Kidney epithelial cell (primary cell): Measurements from ENCODE around the gene DNMT3B. TPM values are rescaled to one million over a fixed set of nuclear protein-coding genes. Genes with fewer than 3 reads are reported as not detected.

Experiments
- DNase-seq: peaks from one replicate; pipeline ENCODE4 v3.0.0-alpha.2; 2010; ENCODE audit warnings: low read depth
- H3K27me3 ChIP-seq: 2 replicates; pipeline ENCODE4 v1.6.0; 2011; ENCODE audit warnings: low read length; ENCODE audit not compliant: control insufficient read depth, insufficient read depth
- H3K36me3 ChIP-seq: 2 replicates; pipeline ENCODE4 v1.5.1; 2011; ENCODE audit warnings: low read length; ENCODE audit not compliant: control insufficient read depth, insufficient read depth
- H3K4me3 ChIP-seq: 2 replicates; pipeline ENCODE4 v1.5.1; 2011; ENCODE audit warnings: low read depth, mild to moderate bottlenecking, control low read depth, low read length
- CTCF ChIP-seq: IDR thresholded peaks from 2 replicates; pipeline ENCODE4 v1.5.1; 2011; ENCODE audit warnings: mild to moderate bottlenecking, moderate library complexity, low read length, control low read depth, inconsistent platforms; ENCODE audit not compliant: insufficient read depth, poor library complexity, severe bottlenecking
- total RNA-seq: library from RNA; depleted of rRNA; stranded (reverse); fragments of >200 nt; gene quantifications from 2 replicates; pipeline ENCODE4 v1.2.3, GENCODE V29; 2015

DNMT3B gene
- total RNA-seq, 1 donor from 2014 or later = 9.0 TPM

DNA sequence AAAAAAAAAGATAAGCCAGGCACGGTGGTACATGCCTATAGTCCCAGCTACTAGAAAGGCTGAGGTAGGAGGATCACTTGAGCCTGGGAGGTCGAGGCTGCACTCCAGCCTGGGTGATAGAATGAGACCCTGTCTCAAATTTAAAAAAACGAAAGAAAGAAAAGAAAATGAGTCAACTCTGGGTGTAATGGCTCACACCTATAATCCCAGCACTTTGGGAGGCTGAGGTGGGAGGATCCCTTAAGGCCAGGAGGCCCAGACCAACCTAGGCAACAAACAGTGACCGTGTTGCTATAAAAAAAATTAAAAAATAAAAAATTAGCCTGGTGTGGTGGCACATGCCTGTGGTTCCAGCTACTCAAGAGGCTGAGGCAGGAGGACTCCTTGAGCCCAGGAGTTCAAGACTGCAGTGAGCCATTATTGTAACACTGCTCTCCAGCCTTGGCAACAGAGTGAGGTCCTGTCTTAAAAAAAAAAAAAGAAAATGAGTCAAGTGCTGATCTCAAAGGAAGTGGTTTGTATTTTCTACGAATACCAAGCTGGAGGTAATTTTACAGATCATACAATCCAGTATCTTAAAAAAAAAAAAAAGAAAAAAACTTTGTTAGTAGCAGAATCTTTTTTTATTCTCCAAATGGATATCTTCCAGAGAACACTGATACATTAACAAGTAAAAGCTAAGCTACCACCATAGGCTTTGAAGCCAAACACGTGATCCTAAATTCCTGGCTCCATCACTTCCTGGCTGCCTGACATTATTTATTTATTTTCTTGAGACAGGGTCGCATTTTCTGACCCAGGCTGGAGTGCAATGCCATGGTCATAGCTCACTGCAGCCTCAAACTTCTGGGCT, 24.6 kb upstream of the DNMT3B start:
- no peak for DNase-seq
- Histone ChIP-seq H3K27me3 (no peaks in the 10 kb centered on the region), H3K4me3 (no peak overlapping the region), H3K36me3 (no peaks in the 10 kb centered on the region)
- TF ChIP-seq CTCF = no peak

GRCh38 chr20:32741151-32741550, 21.0 kb upstream of the DNMT3B start:
- DNase-seq = no peak
- Histone ChIP-seq H3K36me3 (no peaks in the 10 kb centered on the region), H3K4me3 (no peak overlapping the region), H3K27me3 (no peaks in the 10 kb centered on the region)
- no peak for TF ChIP-seq CTCF

DNA sequence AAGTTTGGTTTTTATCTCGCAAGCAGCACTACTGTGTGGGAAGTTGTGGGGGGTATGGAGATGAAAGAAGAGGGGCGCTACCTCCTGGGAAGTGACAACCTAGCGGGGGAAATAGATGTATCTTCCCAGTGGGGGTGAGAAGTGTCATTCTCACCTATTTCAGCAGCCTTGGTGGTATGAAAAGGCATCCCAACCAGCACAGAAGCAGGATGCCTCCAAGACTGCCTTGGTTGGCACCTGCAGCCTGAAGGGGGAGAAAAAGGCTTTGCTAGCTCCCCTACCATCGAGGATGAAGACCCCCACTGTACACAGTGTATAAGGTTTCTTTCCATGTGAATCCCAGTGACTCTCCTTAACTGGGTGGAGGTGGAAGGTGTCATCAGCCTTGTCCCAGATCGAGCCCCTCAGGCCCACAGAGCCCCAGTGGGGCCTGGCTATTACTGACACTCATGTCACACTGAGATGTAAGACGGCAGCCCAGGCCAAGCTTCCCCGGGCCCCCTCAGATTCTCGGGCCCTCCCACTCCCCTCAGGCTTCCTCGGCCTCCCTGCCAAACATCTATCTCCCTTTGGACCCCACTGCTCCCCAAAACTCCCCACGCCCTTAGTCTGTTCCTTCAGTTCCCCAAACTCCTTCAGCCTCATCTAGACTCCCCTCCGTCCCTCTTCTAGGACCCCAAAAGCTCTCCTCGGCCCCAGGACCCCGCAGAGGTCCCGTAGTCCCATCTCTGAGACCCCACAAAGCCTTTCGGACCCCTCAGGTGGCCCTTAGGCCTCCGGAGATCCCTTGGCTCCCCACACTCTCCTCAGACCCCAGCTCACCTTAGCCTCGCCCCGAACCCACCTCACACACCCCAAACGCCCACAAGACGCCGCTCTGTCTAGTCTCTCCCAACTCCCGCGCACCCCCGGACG, 19.6 kb upstream of the DNMT3B start:
- no peak for TF ChIP-seq CTCF
- no peaks in the 10 kb centered on the region for H3K36me3 ChIP-seq
- H3K27me3 ChIP-seq = no peaks in the 10 kb centered on the region
- no peak for DNase-seq
- peak overlapping the region; percentile 80 for H3K4me3 ChIP-seq

DNA sequence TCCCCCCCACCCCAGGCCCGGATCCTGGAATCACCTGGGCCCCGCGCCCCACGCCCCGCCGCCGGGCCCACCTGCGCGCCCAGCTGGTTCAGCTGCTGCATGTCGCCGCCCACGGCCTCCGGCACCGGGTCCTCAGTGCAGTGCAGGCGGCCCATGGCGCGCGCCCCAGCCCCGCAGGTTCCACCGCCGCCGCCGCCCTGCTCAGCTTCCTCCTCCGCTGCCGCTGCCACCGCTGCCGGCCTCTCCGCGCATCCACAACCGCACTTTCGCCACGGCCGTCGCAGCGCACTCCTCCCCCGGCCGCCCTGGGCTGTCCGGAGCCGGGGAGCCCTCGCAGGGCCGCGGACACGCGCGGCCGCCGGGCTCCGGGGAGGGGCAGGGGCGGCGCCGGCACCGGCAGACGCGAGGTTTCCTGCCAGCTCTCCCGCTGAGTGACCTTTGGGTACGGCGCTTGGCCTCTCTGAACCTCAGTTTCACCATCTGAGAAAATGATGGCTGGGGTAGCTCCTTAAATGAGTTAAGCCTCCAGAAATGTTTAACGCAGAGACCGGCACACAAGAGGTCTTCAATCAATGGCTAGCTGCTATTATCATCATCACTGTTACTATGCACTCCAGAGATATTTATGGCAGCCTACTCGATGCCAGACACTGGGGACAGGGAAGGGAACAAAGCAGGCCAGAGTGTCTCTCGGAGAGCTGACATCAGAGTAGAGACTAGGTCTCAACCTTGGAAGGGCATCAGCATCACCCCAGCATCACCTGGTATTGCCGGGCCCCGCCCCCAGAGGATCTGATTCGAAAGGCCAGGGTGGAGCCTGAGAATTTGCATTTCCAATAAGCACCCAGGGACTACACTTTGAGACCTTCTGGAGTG, 18.7 kb upstream of the DNMT3B start, which contains the start of gene COMMD7:
TSS of gene COMMD7 (minus strand) at position 231 of the 876 bp plus-strand sequence. CDS start at position 155, 76 bp downstream.
- no peak for DNase-seq
- Histone ChIP-seq H3K36me3 (no peaks in the 10 kb centered on the region), H3K27me3 (no peaks in the 10 kb centered on the region), H3K4me3 (peak within 1 kb of the TSS; percentile 80)
- TF ChIP-seq CTCF = no peak

DNA sequence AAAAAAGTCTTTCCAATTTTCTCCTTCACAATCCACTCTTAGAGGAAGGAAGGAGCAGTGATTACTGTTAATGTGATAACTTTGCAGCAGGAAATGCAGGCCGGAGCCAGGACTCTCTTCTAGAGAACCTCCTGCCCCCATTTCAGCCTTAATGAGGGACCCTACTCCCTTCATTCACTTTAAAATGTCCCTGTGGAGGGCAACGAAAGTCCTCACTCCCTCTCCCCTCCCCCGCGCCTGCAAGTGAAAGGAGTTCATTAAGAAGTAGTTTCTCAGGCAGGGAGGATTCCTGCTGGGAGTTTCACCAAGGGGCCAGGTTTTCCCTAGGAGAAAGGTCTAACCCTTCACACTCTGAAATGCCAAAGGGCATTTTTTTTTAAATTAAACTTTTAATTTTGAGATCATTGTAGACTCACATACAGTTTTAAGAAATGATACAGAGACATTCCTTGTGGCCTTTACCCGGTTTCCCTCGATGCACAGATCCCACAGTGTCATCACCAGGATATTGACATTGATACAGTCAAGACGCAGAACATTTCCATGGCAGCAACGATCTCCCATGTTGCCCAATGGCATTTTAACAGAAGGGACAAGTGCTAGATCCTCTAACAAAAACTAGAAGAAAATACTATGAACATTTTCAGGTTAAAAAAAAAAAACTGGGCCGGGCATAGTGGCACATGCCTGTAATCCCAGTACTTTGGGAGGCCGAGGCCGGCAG, 12.1 kb upstream of the DNMT3B start:
- no peaks in the 10 kb centered on the region for H3K27me3 ChIP-seq

More for the DNA sequence above, 12.1 kb upstream of the DNMT3B start:
- no peak for DNase-seq
- TF ChIP-seq CTCF = no peak
- Histone ChIP-seq H3K36me3 (no peaks in the 10 kb centered on the region), H3K4me3 (no peak overlapping the region)
